NB4 (cell line): ENCODE measurements around the gene ITIH4.

Source experiments
- DNase-seq: peaks from one replicate; pipeline ENCODE4 v3.0.0; 2010; ENCODE audit warnings: low read depth
- H3K4me3 ChIP-seq: one replicate; pipeline ENCODE4 v1.5.1; 2011; ENCODE audit warnings: mild to moderate bottlenecking, low read depth, low read length, moderate library complexity
- CTCF ChIP-seq: IDR thresholded peaks from one replicate; pipeline ENCODE4 v1.5.1; 2012; ENCODE audit warnings: low read depth, low read length
- MAX ChIP-seq: IDR thresholded peaks from 2 replicates; pipeline ENCODE4 v1.6.1; 2011; ENCODE audit warnings: low read depth, low read length
- MYC ChIP-seq: IDR thresholded peaks from 2 replicates; pipeline ENCODE4 v1.6.1; 2011; ENCODE audit warnings: low read depth, low read length
- POLR2A ChIP-seq: IDR thresholded peaks from 2 replicates; pipeline ENCODE4 v1.6.1; 2011; ENCODE audit warnings: mild to moderate bottlenecking; ENCODE audit not compliant: insufficient read length; ENCODE audit errors: extremely low read depth

The ITIH4 gene

GRCh38 chr3:52801839-52802238 is 28.6 kb downstream of the ITIH4 start:
- H3K4me3 ChIP-seq, result no peak overlapping the region
- TF ChIP-seq POLR2A (no peak), MAX (no peak), MYC (no peak), CTCF (no peak)
- DNase-seq, result no peak

GRCh38 chr3:52800079-52800478 is 30.4 kb downstream of the ITIH4 start:
- TF ChIP-seq MAX (peak; percentile 62), CTCF (no peak), POLR2A (no peak)
- no peak for DNase-seq
- H3K4me3 ChIP-seq, result no peak overlapping the region

GRCh38 chr3:52798978-52799476 is 31.4 kb downstream of the ITIH4 start:
- peak; percentile 34 for DNase-seq
- TF ChIP-seq MAX (no peak), MYC (no peak), CTCF (peak; percentile 77), POLR2A (no peak)
- H3K4me3 ChIP-seq, result no peak overlapping the region

GRCh38 chr3:52798376-52798977 is 32.0 kb downstream of the ITIH4 start:
- no peak for DNase-seq
- no peak for TF ChIP-seq MAX
- no peak for TF ChIP-seq POLR2A
- no peak for TF ChIP-seq CTCF
- no peak for TF ChIP-seq MYC

GRCh38 chr3:52796411-52796810 is 34.1 kb downstream of the ITIH4 start:
- no peak for DNase-seq
- TF ChIP-seq MAX, result no peak
- no peak for TF ChIP-seq POLR2A
- no peak for TF ChIP-seq CTCF
- TF ChIP-seq MYC, result no peak
- no peak overlapping the region for H3K4me3 ChIP-seq

More at GRCh38 chr3:52798376-52798977, 32.0 kb downstream of the ITIH4 start:
- H3K4me3 ChIP-seq, result no peak overlapping the region
